Stimulated activated CD4-positive, alpha-beta T cell treated with anti-CD3 and anti-CD28 coated beads, Interleukin-4, amount 100 ng/mL, for 24 hours (primary cell): ENCODE measurements around the gene WDR27.
"Not testable (repeated sequence)": the region's sequence is repeated elsewhere in the genome, so short reads cannot be mapped to it uniquely, and the experiment has no call there.

Experiments
- DNase-seq: peaks from one replicate; pipeline ENCODE4 v3.0.0-alpha.2; 2020

The WDR27 gene

DNA sequence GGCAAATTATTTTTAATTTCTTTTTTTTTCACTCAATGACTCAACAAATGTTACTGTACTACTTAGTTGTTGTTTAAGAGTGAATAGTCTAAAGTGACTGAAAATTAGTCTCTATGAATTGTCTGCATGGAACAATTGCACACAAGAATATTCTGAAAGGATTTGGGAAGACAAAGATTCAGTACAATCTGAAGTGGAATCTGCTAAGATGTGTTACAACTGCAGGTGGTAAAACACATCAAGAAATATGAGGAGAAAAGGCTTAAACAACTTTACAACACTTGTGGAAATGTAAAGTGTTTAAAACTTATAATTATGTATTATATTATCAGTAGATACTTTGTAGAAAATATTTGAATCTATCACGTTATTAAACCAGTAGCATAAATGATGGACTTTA, 193.4 kb downstream of the WDR27 start:
- no peak for DNase-seq

- DNase-seq = no peak
Observed at GRCh38 chr6:169503422-169504152, 198.2 kb downstream of the WDR27 start.

DNA sequence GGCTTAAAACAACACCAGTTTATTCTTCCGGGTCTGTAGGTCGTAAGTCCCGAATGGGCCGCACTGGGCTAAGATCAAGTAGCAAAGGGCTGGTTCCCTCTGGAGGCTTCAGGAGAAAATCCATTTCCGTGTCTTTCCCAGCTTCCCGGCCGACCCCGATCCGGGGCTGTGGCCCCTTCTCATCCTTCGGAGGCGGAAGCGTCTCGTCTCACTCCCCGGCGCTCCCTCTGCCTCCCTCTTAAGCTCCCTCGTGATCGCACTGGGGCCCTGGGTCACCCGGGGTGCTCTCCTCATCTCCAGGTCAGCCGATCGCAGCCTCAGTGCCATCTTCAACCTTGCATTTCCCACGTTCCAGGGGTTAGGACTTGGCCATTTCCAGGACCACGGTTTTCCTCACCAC, 199.4 kb downstream of the WDR27 start:
- DNase-seq = no peak

DNA sequence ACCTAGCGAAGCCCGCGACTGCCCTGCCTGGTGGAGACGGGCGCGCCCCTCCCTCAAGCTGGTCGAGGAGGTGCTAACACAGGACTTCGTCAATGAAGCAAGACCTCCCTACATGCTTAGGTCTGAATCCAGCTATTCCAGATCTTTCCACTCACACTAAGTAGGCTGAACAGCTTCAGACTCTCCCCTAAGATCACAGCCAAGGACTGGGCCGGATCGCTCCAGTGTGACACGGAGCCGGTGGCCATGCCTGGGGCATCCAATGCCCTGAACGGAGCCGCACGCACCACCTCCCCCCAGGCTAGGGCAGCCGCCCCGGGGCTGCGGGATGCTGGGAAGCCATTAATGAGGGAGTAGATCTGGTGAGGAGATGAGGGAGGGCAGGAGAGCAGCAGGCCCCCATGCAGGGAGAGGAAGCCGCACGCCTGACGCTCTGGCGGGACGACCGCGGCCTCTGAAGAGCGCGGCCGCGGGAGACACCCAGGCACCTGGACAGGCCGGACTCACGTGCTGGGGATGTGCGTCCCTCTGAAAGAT, 200.0 kb downstream of the WDR27 start:
- no peak for DNase-seq

DNA sequence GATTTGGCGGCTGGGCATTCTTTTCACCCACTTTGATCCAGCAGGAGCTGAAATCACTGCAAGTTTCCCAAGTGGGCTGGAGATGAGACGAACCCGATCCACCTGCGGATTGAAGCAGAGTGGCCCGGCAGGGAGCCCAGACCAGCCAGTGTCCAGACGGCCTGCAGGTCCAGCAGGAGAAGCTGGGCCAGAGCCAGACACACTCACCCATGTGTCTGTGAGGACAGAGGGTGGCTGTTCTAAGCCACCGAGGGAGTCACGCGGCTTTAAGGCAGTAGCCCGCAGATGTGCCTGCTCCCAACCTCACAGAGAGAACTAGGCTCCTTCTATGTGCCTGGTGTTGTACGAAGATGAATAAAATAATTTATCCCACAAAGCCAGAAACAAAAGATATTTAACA, 200.7 kb downstream of the WDR27 start:
- DNase-seq = no peak

DNA sequence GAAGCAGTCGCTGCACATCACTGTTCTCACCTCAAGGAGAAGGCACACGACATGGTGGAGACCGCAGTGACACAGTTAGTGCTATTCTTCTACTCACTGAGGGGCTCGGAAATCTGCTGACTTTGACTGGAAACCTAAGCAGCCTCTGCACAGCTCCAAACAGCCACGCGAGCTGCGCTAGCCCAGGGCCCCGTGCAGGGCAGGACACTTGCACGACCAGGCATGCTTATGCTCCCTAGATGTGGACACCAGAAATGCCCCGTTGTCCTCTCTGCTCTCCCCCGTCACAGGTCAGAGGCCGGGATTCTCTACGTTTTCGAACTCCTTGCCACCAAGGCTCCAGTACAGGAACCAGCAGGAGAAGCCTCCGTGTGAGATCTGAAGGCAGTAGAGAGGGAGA, 201.1 kb downstream of the WDR27 start:
- DNase-seq = no peak

GRCh38 chr6:169499848-169500247, 202.0 kb downstream of the WDR27 start:
- DNase-seq = no peak

- DNase-seq = no peak
Observed at GRCh38 chr6:169498916-169499513, 202.8 kb downstream of the WDR27 start.

GRCh38 chr6:169495601-169496000, 206.2 kb downstream of the WDR27 start:
- DNase-seq = no peak

GRCh38 chr6:169494038-169494437, 207.8 kb downstream of the WDR27 start:
- no peak for DNase-seq

DNA sequence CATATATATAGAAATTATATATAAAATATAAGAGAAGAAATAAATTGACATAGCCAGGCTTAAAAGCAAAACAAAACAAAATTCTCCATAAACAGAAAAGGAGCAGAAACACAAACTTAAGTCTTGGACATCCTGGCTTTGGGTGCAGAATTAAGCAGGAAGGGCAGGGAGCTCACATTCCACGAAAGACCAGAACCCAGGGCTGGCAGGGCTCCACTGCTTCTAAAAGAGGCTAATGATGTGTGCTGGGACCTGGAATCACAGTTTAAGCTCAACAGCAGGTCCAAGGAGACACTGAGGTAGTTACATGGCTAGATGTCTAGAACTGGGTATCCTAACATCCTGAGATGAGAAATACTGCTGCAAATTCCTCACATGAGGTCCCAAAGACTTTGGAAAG, 210.3 kb downstream of the WDR27 start:
- no peak for DNase-seq

GRCh38 chr6:169490830-169491229, 211.0 kb downstream of the WDR27 start:
- DNase-seq = no peak

DNA sequence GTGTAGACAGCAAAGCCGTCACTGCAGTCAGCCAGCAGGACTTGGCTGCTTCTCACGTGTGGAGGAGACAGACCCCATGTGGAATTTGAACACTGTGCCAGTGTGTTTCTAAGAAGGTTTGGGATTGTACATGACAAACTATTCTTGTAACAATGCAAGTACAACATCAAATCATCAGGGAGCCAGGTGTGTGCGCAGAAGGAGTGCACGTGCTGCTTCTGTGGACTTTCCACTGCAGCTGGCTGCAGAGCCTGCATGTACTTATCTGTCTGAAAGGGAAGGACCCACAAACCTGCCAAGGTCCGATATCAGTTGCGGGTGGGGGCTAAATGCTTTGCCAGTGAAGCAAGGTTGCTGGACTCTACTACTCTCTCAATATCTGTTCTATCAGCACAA, 211.6 kb downstream of the WDR27 start:
- DNase-seq = no peak

DNA sequence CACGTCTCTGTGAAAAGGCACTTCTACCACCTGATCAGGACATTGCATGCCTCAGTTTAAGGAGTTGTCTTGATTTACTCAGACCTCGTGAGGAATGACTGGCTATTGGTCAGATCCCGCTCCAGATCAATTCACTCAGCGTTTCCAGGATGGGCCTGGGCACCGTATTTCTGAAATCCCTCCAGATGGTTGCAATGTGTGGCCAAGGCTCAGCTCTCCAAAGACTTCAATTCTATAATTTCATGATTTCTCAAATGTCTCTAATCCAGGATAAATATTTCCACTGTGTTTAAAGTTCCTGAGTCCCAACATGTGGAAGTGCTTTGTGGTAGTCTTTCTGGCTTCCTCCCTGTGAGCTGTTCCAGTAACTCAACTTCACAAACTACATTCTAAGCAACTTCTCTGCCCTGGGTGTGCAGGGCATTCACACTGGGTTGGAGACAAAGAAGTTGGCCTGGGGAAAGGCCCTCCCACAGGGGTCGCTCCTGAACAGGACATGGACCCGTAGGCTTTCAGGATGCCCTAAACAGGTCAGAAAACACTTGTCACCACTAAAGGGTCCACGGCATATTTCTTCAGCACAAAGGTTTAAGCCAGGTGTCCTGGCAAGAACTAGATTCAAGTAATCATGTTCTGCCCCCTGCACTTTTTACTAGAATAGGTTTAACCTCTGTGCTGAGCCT, 212.1 kb downstream of the WDR27 start:
- no peak for DNase-seq

GRCh38 chr6:169487579-169488436, 214.0 kb downstream of the WDR27 start:
- DNase-seq = no peak

GRCh38 chr6:169479783-169480495, 221.9 kb downstream of the WDR27 start:
- no peak for DNase-seq

DNA sequence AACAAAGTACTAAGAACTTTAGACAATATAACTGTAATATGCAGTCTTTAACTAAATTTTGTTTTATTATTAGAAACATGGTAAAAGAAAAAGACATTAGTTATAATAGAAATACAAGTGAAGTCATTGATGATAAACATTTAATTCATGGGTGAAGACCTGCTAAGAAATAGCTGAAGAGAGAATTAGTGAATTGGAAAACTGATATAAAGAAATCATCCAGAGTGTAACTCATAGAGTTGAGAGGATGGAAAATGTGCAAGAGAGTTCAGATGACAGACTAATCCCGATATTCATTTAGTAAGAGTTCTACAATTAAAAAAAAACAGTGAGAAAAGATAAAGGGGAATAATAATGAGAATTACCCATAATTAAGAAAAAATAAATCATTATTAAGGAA, 227.5 kb downstream of the WDR27 start:
- no peak for DNase-seq

GRCh38 chr6:169473663-169474062, 228.2 kb downstream of the WDR27 start:
- DNase-seq = no peak

GRCh38 chr6:169472786-169473416, 228.9 kb downstream of the WDR27 start:
- no peak for DNase-seq

GRCh38 chr6:169470790-169471189, 231.0 kb downstream of the WDR27 start:
- no peak for DNase-seq

GRCh38 chr6:169469028-169469427, 232.8 kb downstream of the WDR27 start:
- DNase-seq = no peak

- DNase-seq = not testable (repeated sequence)
Observed at GRCh38 chr6:169467755-169468154, 234.1 kb downstream of the WDR27 start.
